Activated T-cell treated with anti-CD3 and anti-CD28 coated beads, Interleukin-2, amount 50 U/mL, for 4 hours (primary cell): ENCODE data around the gene EAF1. TPM values are rescaled to one million over a fixed set of nuclear protein-coding genes. Genes with fewer than 3 reads are reported as not detected.
A peak's percentile ranks its signal among the peaks of the same experiment; 100 is the strongest.
"Not testable (repeated sequence)": the region's sequence is repeated elsewhere in the genome, so short reads cannot be mapped to it uniquely, and the experiment has no call there.

Experiments used
- ATAC-seq, 2 donors: fragments of 200-7000 bp; cut with Tn5 transposase; one replicate each; pipeline ENCODE4 v1.10.0; 2021
- DNase-seq: peaks from one replicate; pipeline ENCODE4 v3.0.0-alpha.2; 2020
- H3K27me3 Mint-ChIP-seq: one replicate; pipeline ENCODE4 v1.8.0; 2021; ENCODE audit warnings: low read depth, mixed read lengths
- H3K36me3 Mint-ChIP-seq: one replicate; pipeline ENCODE4 v1.8.0; 2022; ENCODE audit warnings: mixed read lengths; ENCODE audit not compliant: insufficient read depth
- H3K4me1 Mint-ChIP-seq: one replicate; pipeline ENCODE4 v1.8.0; 2021; ENCODE audit warnings: low read depth, mixed read lengths
- H3K4me3 Mint-ChIP-seq: one replicate; pipeline ENCODE4 v1.8.0; 2021; ENCODE audit warnings: mild to moderate bottlenecking, moderate library complexity, mixed read lengths
- H3K9me3 Mint-ChIP-seq: one replicate; pipeline ENCODE4 v1.8.0; 2021; ENCODE audit warnings: mixed read lengths
- total RNA-seq, 3 donors: library from RNA; stranded (reverse); gene quantifications; one replicate each; pipeline ENCODE4 v1.2.1, GENCODE V29; 2021

Gene EAF1
- total RNA-seq, 3 donors from 2014 or later, result 21.8 to 33.2 (median 30.7) TPM

- not testable (repeated sequence) for ATAC-seq, H3K36me3 Mint-ChIP-seq, DNase-seq, H3K9me3 Mint-ChIP-seq, H3K27me3 Mint-ChIP-seq, H3K4me1 Mint-ChIP-seq, H3K4me3 Mint-ChIP-seq
Measured at GRCh38 chr3:15393252-15393651, 34.1 kb upstream of the EAF1 start.

GRCh38 chr3:15398731-15399133 is 28.7 kb upstream of the EAF1 start:
- H3K27me3 Mint-ChIP-seq, ATAC-seq, H3K4me3 Mint-ChIP-seq, DNase-seq, H3K9me3 Mint-ChIP-seq, H3K36me3 Mint-ChIP-seq: not testable (repeated sequence)
- peaks cover 23% of the 10 kb centered on the region for H3K4me1 Mint-ChIP-seq

GRCh38 chr3:15399970-15400369 is 27.4 kb upstream of the EAF1 start:
- ATAC-seq, result peak in 1 of 2 donors; percentile 27
- Mint-ChIP-seq H3K4me3 (no peak overlapping the region), H3K9me3 (no peaks in the 10 kb centered on the region), H3K4me1 (peaks cover 23% of the 10 kb centered on the region), H3K36me3 (no peaks in the 10 kb centered on the region), H3K27me3 (no peaks in the 10 kb centered on the region)
- DNase-seq, result no peak

- ATAC-seq (no peak), DNase-seq (no peak)
- Mint-ChIP-seq H3K4me3 (no peak overlapping the region), H3K27me3 (no peaks in the 10 kb centered on the region), H3K36me3 (no peaks in the 10 kb centered on the region), H3K9me3 (no peaks in the 10 kb centered on the region), H3K4me1 (peaks cover 23% of the 10 kb centered on the region)
Measured at GRCh38 chr3:15401936-15402335, 25.5 kb upstream of the EAF1 start.

- no peak for ATAC-seq
- Mint-ChIP-seq H3K36me3 (no peaks in the 10 kb centered on the region), H3K4me3 (no peak overlapping the region), H3K9me3 (no peaks in the 10 kb centered on the region), H3K27me3 (no peaks in the 10 kb centered on the region), H3K4me1 (peaks cover 22% of the 10 kb centered on the region)
- DNase-seq, result no peak
Measured at GRCh38 chr3:15403495-15403894, 23.9 kb upstream of the EAF1 start.

- ATAC-seq, result no peak
Measured at GRCh38 chr3:15403965-15404364, 23.4 kb upstream of the EAF1 start.

GRCh38 chr3:15404767-15405166 is 22.6 kb upstream of the EAF1 start:
- H3K9me3 Mint-ChIP-seq, result no peaks in the 10 kb centered on the region
- H3K36me3 Mint-ChIP-seq, result peaks cover 4% of the 10 kb centered on the region
- peaks cover 15% of the 10 kb centered on the region for H3K4me1 Mint-ChIP-seq
- no peak overlapping the region for H3K4me3 Mint-ChIP-seq
- no peaks in the 10 kb centered on the region for H3K27me3 Mint-ChIP-seq
- DNase-seq (no peak), ATAC-seq (no peak)

More at GRCh38 chr3:15403965-15404364, 23.4 kb upstream of the EAF1 start:
- H3K4me3 Mint-ChIP-seq, result no peak overlapping the region
- DNase-seq, result no peak
- H3K27me3 Mint-ChIP-seq, result no peaks in the 10 kb centered on the region
- H3K36me3 Mint-ChIP-seq, result no peaks in the 10 kb centered on the region
- H3K9me3 Mint-ChIP-seq, result no peaks in the 10 kb centered on the region
- H3K4me1 Mint-ChIP-seq, result peaks cover 22% of the 10 kb centered on the region

GRCh38 chr3:15405448-15406050 is 21.8 kb upstream of the EAF1 start:
- H3K36me3 Mint-ChIP-seq, result peaks cover 7% of the 10 kb centered on the region
- no peaks in the 10 kb centered on the region for H3K27me3 Mint-ChIP-seq
- H3K4me1 Mint-ChIP-seq, result peaks cover 7% of the 10 kb centered on the region
- ATAC-seq (peak; percentile 69 to 73), DNase-seq (no peak)
- no peak overlapping the region for H3K4me3 Mint-ChIP-seq
- H3K9me3 Mint-ChIP-seq, result no peaks in the 10 kb centered on the region

- no peaks in the 10 kb centered on the region for H3K27me3 Mint-ChIP-seq
- H3K9me3 Mint-ChIP-seq, result no peaks in the 10 kb centered on the region
- H3K4me1 Mint-ChIP-seq, result no peaks in the 10 kb centered on the region
- ATAC-seq (no peak), DNase-seq (no peak)
- no peak overlapping the region for H3K4me3 Mint-ChIP-seq
- peaks cover 20% of the 10 kb centered on the region for H3K36me3 Mint-ChIP-seq
Measured at GRCh38 chr3:15409239-15409638, 18.2 kb upstream of the EAF1 start.

GRCh38 chr3:15409774-15410173 is 17.6 kb upstream of the EAF1 start:
- Mint-ChIP-seq H3K4me1 (no peaks in the 10 kb centered on the region), H3K36me3 (peaks cover 25% of the 10 kb centered on the region), H3K9me3 (no peaks in the 10 kb centered on the region), H3K4me3 (no peak overlapping the region), H3K27me3 (no peaks in the 10 kb centered on the region)
- DNase-seq (no peak), ATAC-seq (no peak)

GRCh38 chr3:15410966-15411365 is 16.4 kb upstream of the EAF1 start:
- peaks cover 36% of the 10 kb centered on the region for H3K36me3 Mint-ChIP-seq
- not testable (repeated sequence) for ATAC-seq, H3K4me1 Mint-ChIP-seq, H3K9me3 Mint-ChIP-seq, DNase-seq, H3K27me3 Mint-ChIP-seq, H3K4me3 Mint-ChIP-seq

GRCh38 chr3:15420871-15421270 is 6.5 kb upstream of the EAF1 start:
- no peak overlapping the region for H3K4me3 Mint-ChIP-seq
- H3K36me3 Mint-ChIP-seq, result peaks cover 30% of the 10 kb centered on the region
- peaks cover 20% of the 10 kb centered on the region for H3K4me1 Mint-ChIP-seq
- H3K9me3 Mint-ChIP-seq, result no peaks in the 10 kb centered on the region
- no peak for ATAC-seq
- no peaks in the 10 kb centered on the region for H3K27me3 Mint-ChIP-seq
- no peak for DNase-seq

- Mint-ChIP-seq H3K4me1 (peaks cover 46% of the 10 kb centered on the region), H3K4me3 (peak overlapping the region; percentile 100), H3K9me3 (no peaks in the 10 kb centered on the region), H3K36me3 (peaks cover 21% of the 10 kb centered on the region), H3K27me3 (no peaks in the 10 kb centered on the region)
- no peak for DNase-seq
- ATAC-seq, result no peak
Measured at GRCh38 chr3:15426579-15427118, 749 bp upstream of the EAF1 start.

- no peaks in the 10 kb centered on the region for H3K9me3 Mint-ChIP-seq
- ATAC-seq, result no peak
- H3K4me1 Mint-ChIP-seq, result peaks cover 52% of the 10 kb centered on the region
- H3K36me3 Mint-ChIP-seq, result peaks cover 26% of the 10 kb centered on the region
- H3K4me3 Mint-ChIP-seq, result peak overlapping the region; percentile 100
- no peaks in the 10 kb centered on the region for H3K27me3 Mint-ChIP-seq
- no peak for DNase-seq
Measured at GRCh38 chr3:15427981-15428380, 583 bp downstream of the EAF1 start.

GRCh38 chr3:15428539-15428938 is 1.1 kb downstream of the EAF1 start:
- H3K9me3 Mint-ChIP-seq, result no peaks in the 10 kb centered on the region
- peak overlapping the region; percentile 100 for H3K4me3 Mint-ChIP-seq
- H3K4me1 Mint-ChIP-seq, result peaks cover 52% of the 10 kb centered on the region
- ATAC-seq (peak; percentile 69 to 71), DNase-seq (peak; percentile 12)
- no peaks in the 10 kb centered on the region for H3K27me3 Mint-ChIP-seq
- peaks cover 29% of the 10 kb centered on the region for H3K36me3 Mint-ChIP-seq
